Activated CD4-positive, alpha-beta T cell treated with anti-CD3 and anti-CD28 coated beads for 24 hours (primary cell): ENCODE measurements around the gene IFI6.
"Not testable (repeated sequence)": the region's sequence is repeated elsewhere in the genome, so short reads cannot be mapped to it uniquely, and the experiment has no call there.

Source experiments
- DNase-seq, 2 donors: peaks; one replicate each; pipeline ENCODE4 v3.0.0-alpha.2; 2020; ENCODE audit warnings: low read depth in 2 of 2

IFI6 gene

GRCh38 chr1:27671964-27672749 lies at the start of gene IFI6:
IFI6 (minus strand) TSS chr1:27672192; CDS start chr1:27669314, 2,878 bp downstream.
- DNase-seq = peak; percentile 47 to 51

GRCh38 chr1:27719286-27720251 lies 47.6 kb upstream of the IFI6 start:
- DNase-seq = no peak

GRCh38 chr1:27716262-27716895 lies 44.4 kb upstream of the IFI6 start:
- no peak for DNase-seq

- no peak for DNase-seq
Measured at GRCh38 chr1:27713869-27714513, 42.0 kb upstream of the IFI6 start.

- DNase-seq = no peak
Measured at GRCh38 chr1:27713139-27713725, 41.2 kb upstream of the IFI6 start.

- no peak for DNase-seq
Measured at GRCh38 chr1:27710574-27710973, 38.6 kb upstream of the IFI6 start.

- DNase-seq = no peak
Measured at GRCh38 chr1:27705545-27705944, 33.6 kb upstream of the IFI6 start.

GRCh38 chr1:27704958-27705357 lies 33.0 kb upstream of the IFI6 start:
- DNase-seq = no peak

GRCh38 chr1:27696835-27697234 lies 24.8 kb upstream of the IFI6 start:
- DNase-seq = not testable (repeated sequence)

GRCh38 chr1:27690183-27690582 lies 18.2 kb upstream of the IFI6 start:
- no peak for DNase-seq

GRCh38 chr1:27689423-27690173 lies 17.6 kb upstream of the IFI6 start:
- DNase-seq = no peak

GRCh38 chr1:27687906-27688305 lies 15.9 kb upstream of the IFI6 start:
- no peak for DNase-seq

- DNase-seq = no peak
Measured at GRCh38 chr1:27686223-27686990, 14.4 kb upstream of the IFI6 start.

- DNase-seq = no peak
Measured at GRCh38 chr1:27684176-27684575, 12.2 kb upstream of the IFI6 start.

- DNase-seq = no peak
Measured at GRCh38 chr1:27682351-27682944, 10.5 kb upstream of the IFI6 start.

GRCh38 chr1:27681580-27681979 lies 9.6 kb upstream of the IFI6 start:
- not testable (repeated sequence) for DNase-seq

- DNase-seq = not testable (repeated sequence)
Measured at GRCh38 chr1:27680225-27680791, 8.3 kb upstream of the IFI6 start.

GRCh38 chr1:27678747-27679146 lies 6.8 kb upstream of the IFI6 start:
- no peak for DNase-seq

- DNase-seq = no peak
Measured at GRCh38 chr1:27676410-27676809, 4.4 kb upstream of the IFI6 start.
